SK-N-MC (cell line): ENCODE results near the gene GTF2F2.

Experiments used
- EZH2 ChIP-seq: fragments of 200-600 bp; sonication (generic); IDR thresholded peaks from one replicate; pipeline ENCODE4 v1.6.1; 2017; ENCODE audit warnings: antibody characterized with exemption
- POLR2AphosphoS5 ChIP-seq: IDR thresholded peaks from 2 replicates; pipeline ENCODE4 v1.6.1; 2012; ENCODE audit warnings: mild to moderate bottlenecking, low read depth, low read length, borderline replicate concordance

GRCh38 chr13:45149964-45150363 lies 29.7 kb downstream of the GTF2F2 start:
- TF ChIP-seq EZH2 (no peak), POLR2AphosphoS5 (no peak)
